B cell (primary cell): ENCODE data around the gene SPATA21.

Source experiments
- CTCF ChIP-seq: fragments of 200-600 bp; IDR thresholded peaks from one replicate; pipeline ENCODE4 v1.8.0; 2022; ENCODE audit warnings: antibody characterized with exemption, mild to moderate bottlenecking
- EZH2 ChIP-seq: IDR thresholded peaks from 2 replicates; pipeline ENCODE4 v1.6.1; 2012; ENCODE audit warnings: borderline replicate concordance, low read depth, mild to moderate bottlenecking, moderate library complexity, low read length; ENCODE audit not compliant: insufficient read depth, poor library complexity, severe bottlenecking

GRCh38 chr1:16385659-16386453 is 51.4 kb downstream of the SPATA21 start:
- TF ChIP-seq EZH2: no peak
- no peak for TF ChIP-seq CTCF
